GM19452 (cell line): ENCODE measurements around the gene PRKAG3.
"Not testable (repeated sequence)": the region's sequence is repeated elsewhere in the genome, so short reads cannot be mapped to it uniquely, and the experiment has no call there.

ENCODE experiments used
- ATAC-seq: cut with Tn5 transposase; IDR thresholded peaks from one replicate; pipeline ENCODE4 v1.9.1; 2021; ENCODE audit not compliant: unreplicated experiment

Gene PRKAG3

DNA sequence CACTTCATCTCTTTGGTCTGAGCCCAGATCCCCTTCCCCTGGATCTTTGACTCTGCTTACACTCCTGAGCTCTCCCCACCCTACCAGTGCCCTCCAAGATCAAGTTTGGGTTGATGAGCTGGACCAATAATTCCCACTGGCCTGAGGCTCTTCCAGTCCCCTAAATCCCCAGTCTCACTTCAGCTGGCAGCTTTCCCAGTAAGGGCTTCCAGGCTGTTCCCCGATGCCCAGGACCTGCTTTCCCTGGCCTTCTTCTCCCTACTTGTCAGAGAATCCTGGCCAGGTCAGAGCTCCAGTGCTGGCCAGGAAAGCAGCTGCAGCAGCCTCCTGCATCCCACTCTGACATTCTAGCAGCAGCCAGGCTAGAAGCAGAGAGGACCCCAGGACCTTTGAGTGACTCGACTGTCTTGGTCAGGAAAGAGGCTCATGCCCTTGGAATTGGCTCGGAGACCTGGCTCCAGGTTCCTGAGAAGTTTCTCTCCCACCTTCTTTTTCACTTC, 31.5 kb upstream of the PRKAG3 start:
- no peak for ATAC-seq

DNA sequence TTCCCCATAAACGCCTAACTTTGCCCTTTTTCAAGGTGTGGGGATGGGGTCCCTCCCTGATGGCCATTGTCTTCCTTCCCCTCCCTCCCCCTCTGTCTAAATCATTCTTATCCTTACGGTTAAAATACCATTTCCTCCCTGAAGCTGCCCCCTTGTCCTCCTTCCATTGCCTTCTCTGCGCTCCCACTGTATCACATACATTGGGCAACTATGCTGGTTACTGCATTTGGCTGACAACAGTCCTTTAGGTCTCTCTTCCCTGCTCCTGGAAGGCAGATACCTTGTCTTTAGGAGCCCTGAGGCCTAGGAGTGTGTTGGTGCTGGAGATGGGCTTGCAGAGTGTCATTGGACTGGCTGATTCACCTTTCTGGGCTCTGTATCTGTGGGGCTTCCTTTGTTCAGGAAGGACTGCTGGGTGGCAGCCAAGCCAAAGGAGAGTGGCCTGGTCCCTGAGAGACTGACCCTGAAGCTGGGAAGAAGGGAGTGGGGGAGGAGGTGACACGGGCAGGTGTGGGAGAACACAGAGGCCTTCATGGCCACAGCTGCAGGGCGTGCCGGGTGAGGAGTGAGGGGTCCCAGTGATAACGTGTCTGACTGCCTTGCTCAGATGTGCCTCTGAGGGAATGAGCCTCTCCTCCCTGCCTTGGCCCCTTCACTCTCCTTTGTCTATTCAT, 30.2 kb upstream of the PRKAG3 start:
- ATAC-seq: no peak

DNA sequence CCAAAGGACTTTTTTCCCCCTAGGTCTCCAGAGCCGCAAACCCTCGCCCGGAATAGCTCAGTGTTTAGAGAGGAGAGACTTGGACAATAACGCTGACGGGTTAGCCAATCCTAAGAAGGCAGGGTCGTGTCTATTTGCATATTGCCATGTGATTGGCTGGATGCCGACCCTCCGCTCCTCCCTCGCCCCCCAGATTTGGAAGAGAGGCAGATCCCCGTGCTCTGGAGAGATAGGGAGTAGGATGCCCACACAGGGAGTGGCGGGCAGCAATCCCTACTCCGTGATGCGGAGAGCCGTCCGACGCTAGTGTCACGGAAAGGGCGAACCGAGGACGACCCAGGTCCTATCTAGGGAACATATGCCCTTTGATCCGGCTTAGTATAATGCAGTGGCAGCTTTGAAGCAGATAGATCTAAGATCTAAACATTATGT, 29.4 kb upstream of the PRKAG3 start:
- no peak for ATAC-seq

DNA sequence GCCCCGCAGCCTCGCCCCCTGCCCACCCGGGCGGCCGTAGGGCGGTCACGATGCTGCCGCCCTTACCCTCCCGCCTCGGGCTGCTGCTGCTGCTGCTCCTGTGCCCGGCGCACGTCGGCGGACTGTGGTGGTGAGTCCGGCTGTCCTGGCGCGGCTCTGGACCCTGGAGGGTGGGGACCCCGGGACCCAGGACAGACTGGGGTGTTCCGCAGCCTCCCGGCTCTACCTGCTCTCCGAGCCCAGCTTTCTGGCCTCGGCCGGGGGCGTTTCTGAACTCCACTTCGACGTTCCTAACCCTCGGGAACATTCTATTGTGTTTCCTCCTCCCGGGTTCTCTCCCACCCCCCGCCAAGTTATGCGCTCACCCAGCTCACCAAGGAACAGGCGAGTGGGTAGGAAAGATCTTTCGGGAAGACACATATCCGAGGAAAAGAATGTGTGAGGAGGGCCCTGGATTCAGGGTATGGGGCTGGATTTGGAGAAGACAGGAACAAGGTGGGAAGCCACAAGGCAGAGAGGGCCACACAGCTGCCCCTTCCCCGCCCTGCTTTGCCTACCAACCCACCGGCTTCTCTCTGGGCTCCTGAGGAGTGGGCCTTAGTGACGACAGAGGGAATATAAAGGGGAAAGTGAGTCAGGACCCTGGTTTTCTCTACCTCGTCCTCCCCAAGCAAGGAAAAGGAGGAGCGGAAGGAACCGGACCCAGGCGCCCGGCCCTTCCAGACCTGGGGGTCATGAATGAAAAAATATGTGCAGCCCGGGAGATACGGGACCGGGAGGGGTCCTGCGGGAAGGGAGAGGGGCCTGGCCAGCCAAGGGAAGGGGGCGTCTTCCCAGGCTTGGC, 28.6 kb upstream of the PRKAG3 start:
- no peak for ATAC-seq

- no peak for ATAC-seq
Measured at GRCh38 chr2:218859556-218859987, 28.0 kb upstream of the PRKAG3 start, which contains the start of gene WNT6. Gene WNT6, plus strand, starts transcription at chr2:218859805. Its CDS starts 233 bp downstream, at chr2:218860038.

- no peak for ATAC-seq
Measured at GRCh38 chr2:218858671-218859555, 27.3 kb upstream of the PRKAG3 start.

DNA sequence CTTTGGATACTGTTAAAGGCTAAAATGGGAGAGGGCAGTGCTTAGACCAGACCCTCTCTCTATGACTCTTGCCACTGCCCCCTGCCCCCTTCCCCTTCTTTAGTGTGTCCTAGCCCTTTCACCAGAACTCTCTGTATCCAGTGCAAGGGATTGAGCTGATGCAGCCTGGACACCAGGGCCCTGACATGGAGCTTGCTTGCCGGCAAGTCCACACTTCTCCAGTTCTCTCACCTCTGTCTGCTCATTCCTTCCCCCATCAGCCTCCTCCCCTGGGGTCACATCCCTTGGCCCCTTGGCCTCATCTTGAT, 26.5 kb upstream of the PRKAG3 start:
- ATAC-seq: no peak

- no peak for ATAC-seq
Measured at GRCh38 chr2:218857371-218858137, 26.0 kb upstream of the PRKAG3 start.

DNA sequence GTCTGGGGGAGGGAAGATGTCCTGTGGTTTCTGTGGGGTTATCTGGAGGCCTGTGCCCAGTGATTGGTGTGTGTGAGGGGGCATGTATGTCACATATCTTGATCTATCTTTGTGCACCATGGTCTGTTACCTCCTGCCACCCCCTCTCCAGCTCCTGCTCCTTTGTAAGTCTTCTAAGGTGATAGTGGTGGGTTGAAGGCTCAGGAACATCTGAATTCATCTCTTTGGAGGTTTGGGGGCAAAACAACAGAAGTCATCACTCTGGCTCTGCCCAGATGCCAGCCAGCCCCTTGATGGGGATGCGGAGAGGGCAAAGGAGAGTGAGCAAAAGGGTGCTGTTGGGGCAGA, 25.3 kb upstream of the PRKAG3 start:
- no peak for ATAC-seq

DNA sequence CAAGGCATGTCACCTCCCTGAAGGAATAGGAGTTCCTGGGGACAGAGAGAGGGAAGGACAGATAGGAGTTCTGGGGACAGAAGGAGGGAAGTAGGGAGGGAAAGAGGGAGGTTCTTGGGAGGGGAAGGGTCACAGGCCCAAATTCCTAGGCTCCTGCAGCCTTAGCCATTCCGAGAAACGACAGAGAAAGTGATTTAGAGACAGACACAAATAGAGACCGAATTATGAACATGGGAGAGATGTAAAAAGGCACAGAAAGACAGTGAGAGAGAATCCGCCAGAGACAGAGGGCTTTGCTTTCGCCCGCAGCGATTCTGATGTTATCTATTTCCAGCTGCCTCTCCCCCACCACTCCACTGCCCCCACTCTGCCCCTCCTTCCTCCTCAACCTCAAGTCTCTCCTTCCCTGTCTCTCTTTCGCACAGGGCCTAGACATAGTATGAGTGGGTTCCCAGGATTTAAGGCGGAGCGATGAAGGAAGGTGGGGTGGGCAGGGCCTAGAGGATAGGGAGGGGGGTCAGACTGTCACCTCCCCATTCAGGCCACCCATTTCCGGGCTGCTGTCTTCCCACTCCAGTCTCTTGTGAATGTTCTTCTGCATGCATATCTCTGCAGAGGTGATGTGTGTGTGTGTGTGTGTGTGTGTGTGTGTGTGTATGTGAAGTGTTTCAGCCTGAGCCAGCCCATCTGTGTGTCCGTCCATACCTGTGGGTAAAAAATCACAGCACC, 24.7 kb upstream of the PRKAG3 start:
- no peak for ATAC-seq

GRCh38 chr2:218855305-218856166, 23.9 kb upstream of the PRKAG3 start:
- no peak for ATAC-seq

GRCh38 chr2:218854860-218855259, 23.3 kb upstream of the PRKAG3 start:
- no peak for ATAC-seq

DNA sequence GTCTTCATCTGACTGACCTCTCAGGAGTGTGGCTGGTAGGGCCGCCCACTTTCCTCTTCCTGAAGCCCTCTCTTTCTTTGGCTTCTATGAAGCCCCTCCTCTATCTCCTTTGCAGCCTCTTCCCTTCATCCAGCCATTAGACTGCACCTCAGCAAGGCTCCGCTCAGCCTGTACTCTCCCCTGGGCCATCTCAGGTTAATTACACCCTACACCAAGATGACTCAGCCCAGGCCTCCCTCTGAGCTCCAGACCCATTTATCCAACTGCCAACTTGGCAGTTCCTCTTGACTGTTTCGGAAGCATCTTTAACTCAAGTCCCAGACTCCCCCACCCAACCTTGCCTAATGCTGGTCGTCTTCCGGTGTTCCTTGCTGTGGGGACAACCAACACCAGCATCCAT, 22.2 kb upstream of the PRKAG3 start:
- no peak for ATAC-seq

DNA sequence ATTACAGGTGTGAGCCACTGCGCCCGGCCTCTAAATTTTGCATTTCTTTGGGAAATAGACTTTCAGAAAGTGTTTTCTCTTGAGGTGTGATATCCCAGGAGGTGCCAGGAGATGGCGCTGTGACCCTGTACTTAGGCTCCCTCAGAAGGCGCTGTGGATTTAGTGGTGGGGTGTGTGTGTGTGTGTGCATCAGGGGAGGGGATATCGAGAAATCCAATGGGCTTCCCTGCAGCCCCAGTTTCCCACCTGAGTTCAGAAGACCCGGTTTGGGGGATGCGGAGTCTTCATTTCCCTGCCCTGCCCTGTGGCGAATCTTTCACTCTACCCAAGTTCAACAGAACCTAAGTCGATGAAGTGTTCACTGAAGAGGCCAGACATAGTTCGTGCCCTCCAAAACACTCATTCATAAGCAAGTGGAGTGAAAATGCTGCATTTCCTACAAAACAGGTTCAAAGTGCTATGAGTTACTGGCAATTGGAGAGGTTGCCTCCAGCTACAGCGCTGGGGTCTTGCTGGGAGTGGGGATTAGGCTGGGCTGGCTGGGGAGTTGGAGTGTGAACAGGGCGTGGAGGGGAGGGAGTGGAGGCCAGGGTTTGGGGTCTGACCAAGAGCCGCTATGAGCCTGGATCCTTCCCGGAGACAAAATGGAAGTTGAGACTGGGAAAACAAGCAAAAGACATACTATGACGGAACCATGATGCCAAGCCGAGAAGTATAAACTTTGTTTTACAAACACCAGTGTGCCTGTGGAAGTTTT, 21.5 kb upstream of the PRKAG3 start:
- no peak for ATAC-seq

GRCh38 chr2:218851286-218851685, 19.7 kb upstream of the PRKAG3 start:
- ATAC-seq: no peak

- no peak for ATAC-seq
Measured at GRCh38 chr2:218850796-218851195, 19.2 kb upstream of the PRKAG3 start.

GRCh38 chr2:218849721-218850120, 18.1 kb upstream of the PRKAG3 start:
- no peak for ATAC-seq

DNA sequence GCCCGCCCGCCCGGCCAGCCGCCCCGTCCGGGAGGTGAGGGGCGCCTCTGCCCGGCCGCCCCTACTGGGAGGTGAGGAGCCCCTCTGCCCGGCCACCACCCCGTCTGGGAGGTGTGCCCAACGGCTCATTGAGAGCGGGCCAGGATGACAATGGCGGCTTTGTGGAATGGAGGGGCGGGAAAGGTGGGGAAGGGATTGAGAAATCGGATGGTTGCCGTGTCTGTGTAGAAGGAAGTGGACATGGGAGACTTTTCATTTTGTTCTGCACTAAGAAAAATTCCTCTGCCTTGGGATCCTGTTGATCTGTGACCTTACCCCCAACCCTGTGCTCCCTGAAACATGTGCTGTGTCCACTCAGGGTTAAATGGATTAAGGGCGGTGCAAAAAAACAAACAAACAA, 15.4 kb upstream of the PRKAG3 start:
- not testable (repeated sequence) for ATAC-seq
